ENCODE results near the gene ZNF536.

Gene ZNF536

DNA sequence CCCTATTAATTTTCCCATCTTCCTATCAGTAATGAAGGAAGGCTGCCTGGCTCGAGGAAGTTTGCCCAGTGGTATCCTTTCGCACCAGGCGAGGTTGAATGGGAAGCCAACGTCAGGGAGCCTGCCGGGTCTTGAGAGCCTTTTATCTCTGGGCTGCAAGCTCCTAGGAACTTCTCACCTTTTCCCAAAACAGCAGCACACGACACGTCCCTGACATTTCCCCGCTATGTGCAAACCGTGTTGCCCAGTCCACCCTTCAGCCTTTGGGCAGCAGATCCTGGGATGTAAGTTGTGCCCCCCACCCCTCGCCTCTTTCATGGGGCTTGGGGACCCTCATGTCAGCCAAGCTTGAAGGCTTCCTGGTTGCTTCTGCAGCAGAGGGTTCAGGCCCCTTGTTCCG is 179.1 kb downstream of the ZNF536 start:
- no peak for DNase-seq
- Mint-ChIP-seq H3K4me3 (no peak overlapping the region), H3K9me3 (no peaks in the 10 kb centered on the region), H3K4me1 (no peaks in the 10 kb centered on the region), H3K27ac (no peak overlapping the region), H3K36me3 (no peaks in the 10 kb centered on the region), H3K27me3 (no peaks in the 10 kb centered on the region)
- CTCF ChIA-PET: no interaction called here

DNA sequence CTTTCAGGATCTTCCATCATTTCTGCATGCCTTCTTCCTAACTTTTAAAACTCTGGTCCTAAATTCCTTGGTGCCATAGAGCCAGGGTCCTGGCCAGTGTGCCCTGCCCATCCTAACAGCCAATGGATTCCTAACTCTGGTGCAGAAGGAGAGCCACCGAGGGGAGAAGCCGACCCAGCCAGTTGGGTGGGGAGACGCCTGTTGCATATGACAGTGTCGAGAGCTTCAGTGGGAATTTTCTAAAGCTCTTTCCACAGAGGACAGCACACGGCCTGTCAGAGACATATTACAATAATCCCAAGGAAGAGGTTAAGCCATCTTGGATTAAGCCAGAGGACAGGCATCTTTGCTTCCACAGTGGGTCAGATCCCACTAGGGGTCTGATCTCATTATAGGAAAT is 180.4 kb downstream of the ZNF536 start:
- DNase-seq: no peak
- no peaks in the 10 kb centered on the region for H3K9me3 Mint-ChIP-seq
- CTCF ChIA-PET: no interaction called here
- H3K4me1 Mint-ChIP-seq: no peaks in the 10 kb centered on the region
- no peaks in the 10 kb centered on the region for H3K36me3 Mint-ChIP-seq
- H3K4me3 Mint-ChIP-seq: no peak overlapping the region
- no peak overlapping the region for H3K27ac Mint-ChIP-seq
- no peaks in the 10 kb centered on the region for H3K27me3 Mint-ChIP-seq

DNA sequence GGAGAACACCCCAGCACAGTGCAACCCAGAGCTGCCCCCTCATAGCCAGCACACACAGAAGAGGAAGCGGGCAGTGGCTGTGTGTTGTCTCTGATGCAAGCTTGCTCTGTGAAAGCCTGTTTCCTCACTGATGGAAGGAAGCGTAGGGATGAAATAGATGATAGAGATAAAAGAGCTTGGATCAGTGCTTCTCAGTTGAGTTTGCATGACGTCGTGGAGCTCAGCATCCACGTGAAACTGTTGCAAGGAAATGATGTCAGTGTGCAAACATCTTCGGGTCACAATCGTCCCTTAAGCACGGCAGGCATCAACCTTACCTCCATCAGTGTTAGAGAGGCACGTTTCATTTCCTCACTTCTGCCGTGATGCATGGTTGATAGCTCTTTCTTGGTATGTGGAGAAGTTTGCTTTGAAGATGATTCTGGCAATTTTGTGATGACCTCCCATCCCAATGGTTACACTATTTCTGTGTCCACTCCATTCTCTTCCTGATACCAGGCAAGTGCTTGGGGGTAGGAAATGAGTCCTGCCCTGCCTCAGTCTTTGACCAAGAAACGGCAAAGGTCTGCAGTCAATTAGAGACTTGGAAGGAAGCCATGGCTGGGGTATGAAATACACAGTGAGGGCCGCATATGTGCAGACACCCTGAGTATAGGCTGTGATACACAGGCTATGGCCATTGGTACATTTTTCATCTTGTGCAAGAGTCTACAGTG is 183.0 kb downstream of the ZNF536 start:
- no peak for DNase-seq
- Mint-ChIP-seq H3K27me3 (no peaks in the 10 kb centered on the region), H3K9me3 (no peaks in the 10 kb centered on the region), H3K36me3 (no peaks in the 10 kb centered on the region), H3K4me3 (no peak overlapping the region), H3K27ac (no peak overlapping the region), H3K4me1 (no peaks in the 10 kb centered on the region)
- CTCF ChIA-PET: interaction anchor here (0.5 kb wide), 1 partner anchor 95 kb away, joined by 5 read pairs; no protein-coding TSS in a partner anchor

DNA sequence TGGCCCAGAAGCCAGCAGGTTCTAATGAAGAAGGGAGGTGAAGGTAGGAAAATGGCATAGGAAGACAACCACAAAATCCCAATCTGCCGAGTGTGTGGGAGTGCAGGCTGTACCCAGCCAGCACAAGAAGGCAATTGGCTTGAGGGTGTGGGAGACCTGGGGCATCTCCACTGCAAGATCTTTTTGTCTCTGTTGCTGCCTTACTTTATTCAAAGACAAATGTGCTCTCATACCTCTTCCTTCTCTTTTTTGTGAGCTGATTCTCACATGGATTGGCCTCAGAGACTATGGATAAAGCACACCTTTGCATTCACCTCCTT is 183.6 kb downstream of the ZNF536 start:
- no peaks in the 10 kb centered on the region for H3K36me3 Mint-ChIP-seq
- no peak overlapping the region for H3K27ac Mint-ChIP-seq
- CTCF ChIA-PET: no interaction called here
- no peak overlapping the region for H3K4me3 Mint-ChIP-seq
- DNase-seq: no peak
- no peaks in the 10 kb centered on the region for H3K9me3 Mint-ChIP-seq
- no peaks in the 10 kb centered on the region for H3K27me3 Mint-ChIP-seq
- no peaks in the 10 kb centered on the region for H3K4me1 Mint-ChIP-seq

DNA sequence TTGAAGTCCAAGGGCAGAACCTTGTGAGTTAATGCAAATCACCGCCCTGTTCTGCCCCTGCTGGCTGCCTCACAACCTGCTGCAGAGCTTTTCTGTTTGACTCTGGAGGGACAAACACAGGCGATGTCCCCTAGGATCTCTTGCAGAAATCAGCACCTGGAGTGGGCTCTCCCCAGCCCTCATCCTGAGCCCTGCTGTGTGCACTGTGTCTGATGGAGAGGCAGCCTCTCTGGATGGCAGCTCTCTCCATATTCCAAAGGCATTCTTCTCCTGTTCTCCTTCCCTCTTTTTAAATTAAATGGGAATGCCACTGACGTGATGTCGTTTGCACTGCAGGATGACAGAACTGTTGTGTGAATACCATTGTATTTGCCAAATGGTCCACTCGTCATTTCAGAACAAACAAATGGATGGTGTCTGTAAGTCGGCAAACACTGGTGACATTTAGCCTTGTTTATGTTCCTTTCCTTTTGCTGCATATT is 184.1 kb downstream of the ZNF536 start:
- no peak for DNase-seq
- H3K27me3 Mint-ChIP-seq: no peaks in the 10 kb centered on the region
- H3K4me1 Mint-ChIP-seq: no peaks in the 10 kb centered on the region
- H3K27ac Mint-ChIP-seq: no peak overlapping the region
- CTCF ChIA-PET: no interaction called here
- no peaks in the 10 kb centered on the region for H3K36me3 Mint-ChIP-seq
- H3K4me3 Mint-ChIP-seq: no peak overlapping the region
- no peaks in the 10 kb centered on the region for H3K9me3 Mint-ChIP-seq

DNA sequence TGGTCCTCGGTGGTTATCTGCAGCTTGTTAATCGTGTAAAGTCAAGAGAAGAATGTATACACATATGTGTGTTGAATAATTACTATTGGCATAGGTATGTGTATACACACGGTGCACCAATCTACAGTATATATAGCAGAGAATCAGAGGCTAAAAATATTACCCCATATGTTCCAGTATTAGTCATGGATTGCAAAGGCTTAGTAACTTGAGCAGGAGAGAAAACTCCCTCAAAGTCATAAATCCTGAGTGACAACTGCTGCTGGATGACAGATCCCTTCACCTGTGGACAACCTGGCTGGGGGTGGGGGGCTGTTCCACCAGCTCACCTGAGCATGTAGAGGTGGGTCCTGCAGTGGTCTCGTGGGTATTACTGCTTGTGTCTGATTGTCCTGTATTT is 185.0 kb downstream of the ZNF536 start:
- CTCF ChIA-PET: no interaction called here
- Mint-ChIP-seq H3K4me1 (no peaks in the 10 kb centered on the region), H3K27ac (no peak overlapping the region), H3K27me3 (no peaks in the 10 kb centered on the region), H3K9me3 (no peaks in the 10 kb centered on the region), H3K36me3 (no peaks in the 10 kb centered on the region), H3K4me3 (no peak overlapping the region)
- no peak for DNase-seq

GRCh38 chr19:30557927-30558557 is 185.9 kb downstream of the ZNF536 start:
- Mint-ChIP-seq H3K27me3 (no peaks in the 10 kb centered on the region), H3K9me3 (no peaks in the 10 kb centered on the region), H3K36me3 (no peaks in the 10 kb centered on the region), H3K4me3 (no peak overlapping the region), H3K4me1 (no peaks in the 10 kb centered on the region), H3K27ac (no peak overlapping the region)
- CTCF ChIA-PET: interaction anchor here (0.6 kb wide), 1 partner anchor 163 kb away, joined by 3 read pairs; no protein-coding TSS in a partner anchor
- DNase-seq: no peak

DNA sequence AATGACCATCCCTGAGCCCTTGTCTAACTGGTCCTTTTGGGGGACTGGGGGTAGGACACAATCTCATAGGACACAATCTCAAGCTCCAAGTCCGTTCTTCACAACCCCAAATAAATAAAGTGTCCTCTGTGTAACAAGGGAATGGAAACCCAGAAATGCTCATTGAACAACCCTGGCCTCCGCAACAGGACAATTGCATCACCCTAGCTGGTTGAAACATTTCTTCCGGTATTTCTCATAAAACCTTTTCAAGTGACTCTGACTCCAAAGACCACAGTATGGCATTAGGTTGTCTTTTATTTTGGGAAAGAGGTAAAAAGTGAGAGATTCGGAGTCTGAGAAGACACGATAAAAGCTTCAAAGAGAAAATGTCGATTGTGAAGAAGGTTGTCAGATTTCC is 186.6 kb downstream of the ZNF536 start:
- no peak overlapping the region for H3K4me3 Mint-ChIP-seq
- no peak for DNase-seq
- no peaks in the 10 kb centered on the region for H3K4me1 Mint-ChIP-seq
- no peaks in the 10 kb centered on the region for H3K9me3 Mint-ChIP-seq
- H3K27me3 Mint-ChIP-seq: no peaks in the 10 kb centered on the region
- H3K27ac Mint-ChIP-seq: no peak overlapping the region
- CTCF ChIA-PET: no interaction called here
- H3K36me3 Mint-ChIP-seq: no peaks in the 10 kb centered on the region

GRCh38 chr19:30559446-30559845 is 187.3 kb downstream of the ZNF536 start:
- H3K4me1 Mint-ChIP-seq: no peaks in the 10 kb centered on the region
- H3K4me3 Mint-ChIP-seq: no peak overlapping the region
- H3K27me3 Mint-ChIP-seq: no peaks in the 10 kb centered on the region
- no peaks in the 10 kb centered on the region for H3K9me3 Mint-ChIP-seq
- no peak overlapping the region for H3K27ac Mint-ChIP-seq
- CTCF ChIA-PET: no interaction called here
- DNase-seq: no peak
- no peaks in the 10 kb centered on the region for H3K36me3 Mint-ChIP-seq

- Mint-ChIP-seq H3K4me3 (no peak overlapping the region), H3K9me3 (no peaks in the 10 kb centered on the region), H3K4me1 (no peaks in the 10 kb centered on the region), H3K27ac (no peak overlapping the region), H3K36me3 (no peaks in the 10 kb centered on the region), H3K27me3 (no peaks in the 10 kb centered on the region)
- DNase-seq: no peak
- CTCF ChIA-PET: interaction anchor here (0.9 kb wide), 1 partner anchor 26 kb away, joined by 3 read pairs; no protein-coding TSS in a partner anchor
These were observed 190.8 kb downstream of the ZNF536 start for GRCh38 chr19:30562981-30563380.

- Mint-ChIP-seq H3K27ac (no peak overlapping the region), H3K4me3 (no peak overlapping the region), H3K36me3 (no peaks in the 10 kb centered on the region), H3K9me3 (no peaks in the 10 kb centered on the region), H3K27me3 (no peaks in the 10 kb centered on the region), H3K4me1 (no peaks in the 10 kb centered on the region)
- CTCF ChIA-PET: interaction anchor here (0.9 kb wide), 1 partner anchor 26 kb away, joined by 3 read pairs; no protein-coding TSS in a partner anchor
- DNase-seq: no peak
These were observed 191.5 kb downstream of the ZNF536 start for GRCh38 chr19:30563691-30564090.

GRCh38 chr19:30564551-30565011 is 192.4 kb downstream of the ZNF536 start:
- no peak overlapping the region for H3K27ac Mint-ChIP-seq
- H3K4me3 Mint-ChIP-seq: no peak overlapping the region
- no peaks in the 10 kb centered on the region for H3K36me3 Mint-ChIP-seq
- no peak for DNase-seq
- CTCF ChIA-PET: no interaction called here
- no peaks in the 10 kb centered on the region for H3K9me3 Mint-ChIP-seq
- H3K4me1 Mint-ChIP-seq: no peaks in the 10 kb centered on the region
- no peaks in the 10 kb centered on the region for H3K27me3 Mint-ChIP-seq

DNA sequence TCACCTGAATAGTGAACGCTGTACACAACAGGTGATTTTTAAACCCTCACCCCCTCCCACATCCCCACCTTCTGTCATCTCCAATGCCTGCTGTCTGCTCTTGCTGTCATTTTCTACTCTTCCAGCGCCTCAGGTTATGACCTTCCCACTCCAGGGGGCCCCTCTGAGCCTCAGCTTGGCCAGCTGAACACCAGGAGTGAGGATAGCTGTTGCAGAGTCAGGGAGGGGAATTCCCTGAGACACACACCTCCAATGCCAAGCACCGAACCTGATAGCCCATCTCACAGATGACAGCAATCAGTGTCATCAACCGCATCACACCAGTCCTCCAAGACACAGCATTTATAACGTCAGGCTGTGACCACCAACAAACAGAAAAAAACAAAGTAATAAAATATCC is 193.5 kb downstream of the ZNF536 start:
- no peaks in the 10 kb centered on the region for H3K9me3 Mint-ChIP-seq
- no peaks in the 10 kb centered on the region for H3K36me3 Mint-ChIP-seq
- no peak overlapping the region for H3K27ac Mint-ChIP-seq
- CTCF ChIA-PET: no interaction called here
- H3K4me1 Mint-ChIP-seq: no peaks in the 10 kb centered on the region
- no peaks in the 10 kb centered on the region for H3K27me3 Mint-ChIP-seq
- H3K4me3 Mint-ChIP-seq: no peak overlapping the region
- DNase-seq: no peak

- Mint-ChIP-seq H3K9me3 (no peaks in the 10 kb centered on the region), H3K4me1 (no peaks in the 10 kb centered on the region), H3K27me3 (no peaks in the 10 kb centered on the region), H3K36me3 (no peaks in the 10 kb centered on the region), H3K4me3 (no peak overlapping the region), H3K27ac (no peak overlapping the region)
- no peak for DNase-seq
- CTCF ChIA-PET: no interaction called here
These were observed 194.7 kb downstream of the ZNF536 start for GRCh38 chr19:30566681-30567420.

Measured in activated naive CD4-positive, alpha-beta T cell treated with anti-CD3 and anti-CD28 coated beads, Interleukin-2, amount 10 ng/mL, durations not matched to agents 7 days and 5 days (primary cell).